Epithelial cell of esophagus (primary cell): Measurements from ENCODE around the gene SLC26A1.

Source experiments
- DNase-seq: peaks from one replicate; pipeline ENCODE4 v3.0.0; 2010; ENCODE audit warnings: low read depth
- H3K4me3 ChIP-seq: 2 replicates; pipeline ENCODE4 v1.5.1; 2011; ENCODE audit warnings: mild to moderate bottlenecking, low read length, control low read depth
- TF ChIP-seq, protein P1 (sequence below): IDR thresholded peaks from 2 replicates; pipeline ENCODE4 v1.5.1; 2011; ENCODE audit warnings: low read depth, mild to moderate bottlenecking, low read length, control low read depth, inconsistent platforms; ENCODE audit not compliant: insufficient read depth; ENCODE audit errors: missing control alignments

Gene SLC26A1

DNA sequence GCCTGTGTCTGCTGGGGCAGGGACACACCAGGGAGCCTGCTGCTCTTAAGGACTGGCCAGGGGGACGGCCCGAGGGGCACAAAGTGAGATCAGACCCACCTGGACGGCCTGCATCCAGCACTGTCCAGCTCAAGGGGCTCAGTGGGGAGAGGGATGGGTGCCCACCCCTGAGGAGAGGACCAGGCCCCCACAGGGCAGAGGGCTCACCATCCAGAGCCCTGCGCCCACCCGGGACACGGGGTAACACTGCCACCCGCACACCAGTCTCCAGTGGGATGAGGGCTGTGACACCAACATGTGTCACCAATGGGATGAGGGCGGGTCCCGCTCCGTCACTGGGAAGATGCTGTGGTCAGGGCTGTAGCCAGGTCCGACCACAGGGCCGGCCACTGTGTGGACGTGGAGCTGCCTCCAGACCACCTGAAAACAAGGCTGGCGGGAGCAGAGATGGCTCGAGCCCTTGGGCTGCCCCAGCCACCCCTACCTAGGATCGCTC, 33.0 kb downstream of the SLC26A1 start:
- TF ChIP-seq, protein P1, sequence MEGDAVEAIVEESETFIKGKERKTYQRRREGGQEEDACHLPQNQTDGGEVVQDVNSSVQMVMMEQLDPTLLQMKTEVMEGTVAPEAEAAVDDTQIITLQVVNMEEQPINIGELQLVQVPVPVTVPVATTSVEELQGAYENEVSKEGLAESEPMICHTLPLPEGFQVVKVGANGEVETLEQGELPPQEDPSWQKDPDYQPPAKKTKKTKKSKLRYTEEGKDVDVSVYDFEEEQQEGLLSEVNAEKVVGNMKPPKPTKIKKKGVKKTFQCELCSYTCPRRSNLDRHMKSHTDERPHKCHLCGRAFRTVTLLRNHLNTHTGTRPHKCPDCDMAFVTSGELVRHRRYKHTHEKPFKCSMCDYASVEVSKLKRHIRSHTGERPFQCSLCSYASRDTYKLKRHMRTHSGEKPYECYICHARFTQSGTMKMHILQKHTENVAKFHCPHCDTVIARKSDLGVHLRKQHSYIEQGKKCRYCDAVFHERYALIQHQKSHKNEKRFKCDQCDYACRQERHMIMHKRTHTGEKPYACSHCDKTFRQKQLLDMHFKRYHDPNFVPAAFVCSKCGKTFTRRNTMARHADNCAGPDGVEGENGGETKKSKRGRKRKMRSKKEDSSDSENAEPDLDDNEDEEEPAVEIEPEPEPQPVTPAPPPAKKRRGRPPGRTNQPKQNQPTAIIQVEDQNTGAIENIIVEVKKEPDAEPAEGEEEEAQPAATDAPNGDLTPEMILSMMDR: no peak
- DNase-seq: no peak
- H3K4me3 ChIP-seq: no peak overlapping the region

DNA sequence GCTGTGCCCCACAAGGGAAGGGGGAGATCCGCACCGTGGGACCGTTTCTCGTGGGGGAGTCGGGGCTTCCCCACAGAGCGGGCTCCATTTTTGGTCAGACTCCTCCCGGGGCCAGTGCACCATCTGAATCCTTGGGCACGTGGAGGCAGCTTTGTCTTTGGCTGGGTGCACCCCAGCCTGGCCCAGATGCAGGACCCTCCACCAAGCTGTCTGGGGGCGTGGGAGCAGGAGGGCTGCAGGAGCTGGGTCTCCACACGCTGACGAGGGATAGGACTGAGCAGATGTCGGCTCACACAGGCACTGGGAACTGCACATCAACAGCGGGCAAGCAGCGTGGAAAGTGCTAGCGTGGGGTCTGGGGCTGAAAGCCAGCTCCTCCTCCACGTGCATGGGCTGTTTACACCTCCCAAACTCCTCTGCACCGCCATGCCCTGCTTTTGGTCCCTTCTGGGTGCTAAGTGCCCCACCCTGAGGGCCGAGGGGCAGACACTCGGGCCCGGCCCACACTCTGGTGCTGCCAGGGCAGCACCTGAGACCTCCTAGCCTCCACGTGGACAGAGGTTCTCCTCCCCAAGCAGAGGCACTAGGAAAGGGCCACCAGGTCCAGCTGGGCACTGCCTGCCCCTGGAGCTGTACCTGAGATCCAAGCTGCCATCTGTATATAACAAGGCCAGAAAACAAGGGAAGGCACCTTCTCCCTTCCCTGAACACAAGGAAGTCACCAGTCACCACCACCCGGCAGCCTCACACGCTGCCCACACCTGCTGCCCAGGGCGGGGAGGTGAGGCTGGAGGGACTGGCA, 33.7 kb downstream of the SLC26A1 start:
- DNase-seq: no peak
- TF ChIP-seq, protein P1: no peak
- no peak overlapping the region for H3K4me3 ChIP-seq

DNA sequence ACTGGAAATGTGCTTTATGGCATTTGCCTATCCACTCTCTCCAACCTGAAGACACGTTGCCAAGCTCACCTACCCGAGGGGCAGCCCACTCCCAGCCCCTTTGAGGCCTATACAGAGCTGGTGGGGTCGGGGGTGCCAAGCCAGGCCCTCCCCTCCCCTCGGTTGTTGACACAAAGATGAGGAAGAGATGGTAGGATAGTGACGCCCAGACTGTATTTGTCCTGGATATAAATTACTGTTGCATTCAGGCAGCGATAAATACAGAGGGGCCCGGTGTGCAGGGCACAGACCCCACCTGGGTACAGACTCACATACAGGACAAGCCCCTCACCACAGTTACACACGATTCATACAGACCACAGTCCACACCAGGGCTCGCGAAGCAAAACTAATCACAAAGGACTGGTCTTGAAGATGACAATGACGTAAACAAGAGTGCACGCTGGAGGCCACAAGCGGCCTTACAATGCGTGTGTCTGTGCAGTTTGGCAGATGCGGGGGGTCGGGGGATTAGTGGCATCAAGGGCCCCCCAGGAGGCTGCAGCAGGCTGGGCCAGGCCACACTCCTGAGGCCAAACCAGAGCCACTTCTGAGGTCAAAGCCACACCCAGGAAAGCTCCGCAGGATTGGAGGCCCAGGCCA, 34.4 kb downstream of the SLC26A1 start:
- DNase-seq: no peak
- TF ChIP-seq, protein P1: no peak
- no peak overlapping the region for H3K4me3 ChIP-seq

DNA sequence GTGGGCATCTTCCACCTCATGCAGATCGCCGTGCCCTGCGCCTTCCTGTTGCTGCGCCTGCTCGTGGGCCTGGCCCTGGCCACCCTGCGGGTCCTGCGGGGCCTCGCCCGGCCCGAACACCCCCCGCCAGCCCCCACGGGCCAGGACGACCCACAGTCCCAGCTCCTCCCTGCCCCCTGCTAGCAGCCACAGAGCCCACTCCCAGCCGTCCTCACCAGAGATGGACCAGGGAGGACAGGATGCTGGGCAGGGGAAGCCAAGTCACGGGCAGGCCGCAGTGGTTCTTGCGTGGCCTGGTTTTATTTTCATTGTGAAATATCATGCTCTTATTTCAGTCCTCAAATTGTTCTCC, 34.9 kb downstream of the SLC26A1 start:
- TF ChIP-seq, protein P1: no peak
- H3K4me3 ChIP-seq: no peak overlapping the region
- no peak for DNase-seq

DNA sequence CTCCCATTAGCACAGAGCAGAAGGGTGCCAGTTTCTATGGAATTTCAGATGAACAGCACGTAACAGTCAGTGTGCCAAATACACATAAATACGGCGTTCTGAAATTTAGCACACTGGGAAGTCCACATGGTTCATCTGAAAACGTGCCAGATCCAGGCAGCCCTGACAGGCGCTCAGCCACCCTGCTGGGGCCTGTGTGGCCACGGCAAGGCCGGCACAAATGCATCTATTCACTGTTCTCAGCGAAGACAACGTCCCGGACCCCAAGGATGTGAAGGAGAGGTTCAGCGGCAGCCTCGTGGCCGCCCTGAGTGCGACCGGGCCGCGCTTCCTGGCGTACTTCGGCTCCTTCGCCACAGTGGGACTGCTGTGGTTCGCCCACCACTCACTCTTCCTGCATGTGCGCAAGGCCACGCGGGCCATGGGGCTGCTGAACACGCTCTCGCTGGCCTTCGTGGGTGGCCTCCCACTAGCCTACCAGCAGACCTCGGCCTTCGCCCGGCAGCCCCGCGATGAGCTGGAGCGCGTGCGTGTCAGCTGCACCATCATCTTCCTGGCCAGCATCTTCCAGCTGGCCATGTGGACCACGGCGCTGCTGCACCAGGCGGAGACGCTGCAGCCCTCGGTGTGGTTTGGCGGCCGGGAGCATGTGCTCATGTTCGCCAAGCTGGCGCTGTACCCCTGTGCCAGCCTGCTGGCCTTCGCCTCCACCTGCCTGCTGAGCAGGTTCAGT, 35.5 kb downstream of the SLC26A1 start:
- DNase-seq: no peak
- TF ChIP-seq, protein P1: no peak
- no peak overlapping the region for H3K4me3 ChIP-seq

DNA sequence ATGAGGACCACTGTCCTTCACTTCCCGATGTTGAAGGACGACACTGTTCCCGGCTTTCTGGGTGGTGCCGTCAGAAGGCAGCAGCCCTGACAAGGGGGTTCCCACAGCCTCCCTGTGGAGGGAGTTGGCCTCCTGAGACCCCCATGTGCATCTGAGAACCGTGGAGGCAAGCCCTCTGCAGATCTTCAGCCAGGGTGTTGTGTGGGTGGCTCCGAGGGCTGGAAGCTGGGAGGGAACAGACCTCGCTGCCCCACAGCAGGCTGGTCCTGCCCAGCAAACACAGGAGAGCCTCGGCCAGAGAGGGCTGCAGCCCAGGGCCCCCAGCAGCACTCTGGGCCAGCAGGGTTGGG, 36.0 kb downstream of the SLC26A1 start:
- no peak overlapping the region for H3K4me3 ChIP-seq
- TF ChIP-seq, protein P1: no peak
- DNase-seq: no peak
